NCI-H82 (cell line): Measurements from ENCODE around the gene RBPMS2.
A peak's percentile ranks its signal among the peaks of the same experiment; 100 is the strongest.
"Not testable (repeated sequence)": the region's sequence is repeated elsewhere in the genome, so short reads cannot be mapped to it uniquely, and the experiment has no call there.

Experiments
- DNase-seq: peaks from one replicate; lab custom pipeline; 2025; lab: John Stamatoyannopoulos, UW

The RBPMS2 gene

GRCh38 chr15:64775551-64776401 is at the start of gene RBPMS2:
TSS of gene RBPMS2 (minus strand) at chr15:64775589. CDS start at chr15:64775319, 270 bp downstream.
- peak; percentile 27 for DNase-seq

DNA sequence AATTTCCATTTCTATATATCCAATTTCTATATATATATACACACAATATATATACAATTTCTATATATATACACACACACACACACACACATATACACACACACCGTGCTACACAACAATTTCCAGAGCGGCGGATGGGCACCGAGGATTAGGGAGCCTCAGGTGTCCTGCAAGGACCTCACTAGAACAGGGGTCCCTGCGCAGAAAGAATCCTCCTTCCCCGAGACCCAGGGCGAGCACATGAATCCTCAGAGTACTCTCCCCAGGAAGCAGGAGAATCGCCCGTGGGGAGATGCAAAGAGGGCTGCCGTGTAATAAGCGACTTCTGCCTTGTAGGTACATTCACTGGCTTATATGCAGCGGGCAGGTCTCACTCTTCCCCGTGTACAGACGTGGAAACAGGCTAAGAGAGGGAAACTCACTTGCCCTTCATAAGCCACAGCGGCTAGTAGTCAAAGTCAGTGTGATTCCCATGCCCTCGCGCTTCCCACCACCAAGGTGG is 49.6 kb upstream of the RBPMS2 start:
- DNase-seq: peak; percentile 58

DNA sequence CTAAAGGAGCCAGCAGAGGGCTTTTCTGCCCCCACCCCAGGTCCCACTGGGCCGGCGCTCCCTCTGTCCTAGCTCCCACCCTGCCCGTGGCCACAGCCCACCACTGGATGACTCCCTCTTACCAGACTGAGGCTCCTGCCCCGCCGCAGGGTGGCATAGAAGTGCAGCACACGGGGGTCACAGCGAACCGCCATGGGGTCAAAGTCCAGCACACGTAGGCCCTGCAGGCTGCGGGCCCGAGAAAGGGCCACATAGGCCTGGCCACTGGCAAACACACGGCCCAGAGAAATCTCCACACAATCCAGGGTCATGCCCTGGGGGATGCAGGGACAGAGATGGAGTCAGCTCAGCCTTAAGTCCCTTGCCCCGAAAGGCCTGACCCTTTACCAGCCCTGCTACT is 41.1 kb upstream of the RBPMS2 start:
- no peak for DNase-seq

DNA sequence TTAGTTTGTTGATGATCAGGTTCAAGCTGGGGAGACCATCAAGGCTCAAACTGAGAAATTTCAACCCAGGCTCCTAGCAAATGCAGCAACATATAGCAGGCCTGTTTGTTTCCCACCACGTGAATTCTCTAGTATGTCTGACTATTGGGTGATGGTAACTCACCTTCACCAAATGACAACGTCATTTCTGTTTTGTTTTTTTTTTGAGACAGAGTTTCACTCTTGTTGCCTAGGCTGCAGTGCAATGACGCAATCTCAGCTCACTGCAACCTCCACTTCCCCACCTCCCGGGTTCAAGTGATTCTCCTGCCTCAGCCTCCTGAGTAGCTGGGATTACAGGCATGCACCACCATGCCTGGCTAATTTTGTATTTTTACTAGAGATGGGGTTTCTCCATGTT is 39.6 kb upstream of the RBPMS2 start:
- DNase-seq: not testable (repeated sequence)

- DNase-seq: not testable (repeated sequence)
Measured at GRCh38 chr15:64814283-64814682, 38.9 kb upstream of the RBPMS2 start.

GRCh38 chr15:64813075-64813474 is 37.7 kb upstream of the RBPMS2 start:
- peak; percentile 48 for DNase-seq

DNA sequence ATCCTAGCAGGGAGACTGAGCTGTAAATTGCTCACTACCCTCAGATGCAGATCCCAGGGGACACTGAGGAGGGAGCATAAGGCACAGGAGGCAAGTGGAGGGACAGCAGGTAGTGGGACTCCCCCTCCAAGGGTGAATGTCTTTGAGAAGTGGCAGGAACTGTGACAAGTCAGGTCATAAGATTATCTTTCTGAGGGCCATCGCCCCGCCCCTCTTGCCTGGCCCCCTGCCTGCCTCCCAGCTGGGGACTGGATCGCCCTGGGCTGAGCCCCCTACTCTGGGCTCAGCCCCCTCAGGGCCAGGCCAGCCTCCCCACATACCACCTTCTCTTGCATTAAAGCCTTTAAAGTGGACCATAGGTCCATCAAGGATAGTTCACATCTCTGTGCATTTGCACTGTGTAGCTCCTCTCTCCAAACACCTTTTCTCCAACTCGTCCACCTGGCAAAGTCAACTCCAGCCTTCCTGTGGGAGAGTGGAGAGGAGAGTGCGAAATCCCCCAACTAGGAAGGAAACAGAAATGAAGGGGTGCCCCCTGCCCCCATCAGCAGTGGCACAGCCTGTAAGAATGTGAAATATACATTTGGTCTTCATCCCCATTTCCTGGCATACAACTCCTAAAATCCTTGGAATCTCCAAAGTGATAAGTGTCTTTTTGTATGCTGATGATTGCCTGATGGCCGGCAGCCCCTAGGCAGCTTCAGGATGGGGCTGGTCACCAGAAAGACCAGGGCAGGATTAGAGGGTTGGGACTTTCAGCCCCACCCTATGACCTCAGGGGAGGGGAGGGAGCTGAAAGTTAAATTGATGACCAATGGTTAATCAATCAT is 35.3 kb upstream of the RBPMS2 start:
- peak; percentile 66 for DNase-seq

DNA sequence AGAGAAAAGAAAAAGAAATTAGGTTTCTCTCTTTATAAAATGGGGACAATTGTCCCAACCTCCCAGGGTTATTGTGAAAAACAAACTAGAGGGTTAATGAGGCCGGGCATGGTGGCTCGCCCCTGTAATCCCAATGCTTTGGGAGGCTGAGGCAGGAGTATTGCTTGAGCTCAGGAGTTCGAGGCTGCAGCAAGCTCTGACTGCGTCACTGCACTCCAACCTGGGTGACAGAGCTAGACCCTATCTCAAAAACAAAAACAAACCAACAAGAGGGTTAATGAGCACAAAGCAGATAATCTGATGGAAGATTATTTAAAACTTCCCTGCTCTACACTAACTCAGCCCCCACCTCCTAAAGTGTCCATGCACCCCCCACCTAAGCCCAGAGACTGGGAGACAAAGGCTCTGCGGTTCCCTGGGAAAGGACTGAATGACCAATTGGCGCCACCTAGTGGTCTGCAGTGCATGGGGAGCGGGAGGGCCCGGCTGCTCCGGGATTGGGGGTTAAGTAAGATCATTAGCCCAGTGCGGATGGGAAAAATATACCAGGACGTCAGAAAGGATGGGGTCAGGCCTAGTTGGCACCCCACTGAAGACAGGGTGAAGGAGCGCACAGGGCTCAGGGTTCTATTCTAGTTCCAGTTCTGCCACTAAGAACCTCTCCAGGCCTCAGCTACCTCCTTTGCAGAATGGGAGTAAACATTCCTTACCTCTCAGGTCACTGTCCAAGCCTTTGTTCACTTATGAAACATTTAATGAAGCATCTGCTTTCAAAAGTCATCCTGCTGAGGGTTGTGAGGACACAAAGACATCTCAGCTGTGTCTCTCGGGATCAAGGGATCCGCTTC is 34.5 kb upstream of the RBPMS2 start:
- peak; percentile 94 for DNase-seq

- DNase-seq: no peak
Measured at GRCh38 chr15:64808785-64809453, 33.5 kb upstream of the RBPMS2 start.

DNA sequence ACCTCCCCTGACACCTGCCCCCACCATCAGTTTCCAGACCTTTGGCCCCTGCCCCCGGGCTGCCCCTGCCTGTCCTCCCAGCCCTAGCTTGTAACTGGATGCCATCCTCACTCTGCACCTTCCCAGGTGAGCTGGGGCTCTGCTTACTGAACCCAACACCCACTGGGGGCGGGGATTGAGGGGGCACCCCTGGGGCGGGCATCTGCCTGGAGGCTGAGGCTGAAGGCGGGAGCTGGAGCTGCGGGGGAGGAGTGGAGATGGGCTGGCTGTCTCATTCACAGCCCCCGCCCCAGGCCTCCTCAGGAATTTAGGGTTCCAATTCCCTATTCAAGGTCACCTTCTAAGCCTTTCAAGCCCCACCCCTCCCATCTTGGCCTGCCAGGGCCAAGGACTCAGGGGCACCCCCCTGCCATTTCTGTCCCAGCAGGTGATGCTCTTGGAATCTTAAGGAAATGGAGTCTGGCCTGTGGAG is 32.4 kb upstream of the RBPMS2 start:
- no peak for DNase-seq

GRCh38 chr15:64807051-64807749 is 31.8 kb upstream of the RBPMS2 start:
- no peak for DNase-seq

DNA sequence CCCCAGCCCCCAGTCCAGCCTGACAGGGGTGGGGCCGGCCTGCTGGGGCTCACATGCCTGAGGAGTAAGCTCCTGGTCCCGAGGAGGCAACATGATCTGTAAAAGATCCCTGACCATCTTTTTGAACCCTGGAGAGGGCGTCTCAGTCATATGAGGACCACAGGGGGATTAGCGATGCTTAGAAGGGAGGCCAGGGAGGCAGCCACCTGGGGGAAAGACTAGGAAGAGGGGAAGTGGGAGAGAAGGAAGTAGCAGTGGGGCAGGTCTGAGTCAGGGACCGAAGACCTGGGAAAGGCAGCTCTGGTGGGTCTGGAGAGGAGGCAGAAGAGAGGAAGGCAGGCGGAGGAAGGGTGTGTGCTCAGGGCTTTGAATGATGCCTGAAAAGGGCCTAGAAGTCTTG is 31.1 kb upstream of the RBPMS2 start:
- DNase-seq: peak; percentile 38

DNA sequence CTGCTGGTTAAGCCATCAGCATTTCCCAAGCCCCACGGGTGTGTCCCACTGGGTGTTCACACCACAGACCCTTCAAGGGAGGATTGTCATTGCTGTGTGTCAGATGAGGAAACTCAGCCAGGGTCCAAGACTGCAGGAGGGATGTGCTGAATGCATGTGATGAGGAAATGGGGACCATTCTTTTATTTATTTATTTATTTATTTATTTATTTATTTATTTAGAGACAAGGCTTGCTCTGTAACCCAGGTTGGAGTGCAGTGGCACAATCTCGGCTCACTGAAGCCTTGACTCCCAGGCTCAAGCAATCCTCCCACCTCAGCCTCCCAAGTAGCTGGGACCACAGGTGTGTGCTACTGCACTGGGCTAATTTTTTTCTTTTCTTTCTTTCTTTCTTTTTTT is 29.2 kb upstream of the RBPMS2 start:
- DNase-seq: no peak

- DNase-seq: no peak
Measured at GRCh38 chr15:64803526-64803925, 28.1 kb upstream of the RBPMS2 start.

DNA sequence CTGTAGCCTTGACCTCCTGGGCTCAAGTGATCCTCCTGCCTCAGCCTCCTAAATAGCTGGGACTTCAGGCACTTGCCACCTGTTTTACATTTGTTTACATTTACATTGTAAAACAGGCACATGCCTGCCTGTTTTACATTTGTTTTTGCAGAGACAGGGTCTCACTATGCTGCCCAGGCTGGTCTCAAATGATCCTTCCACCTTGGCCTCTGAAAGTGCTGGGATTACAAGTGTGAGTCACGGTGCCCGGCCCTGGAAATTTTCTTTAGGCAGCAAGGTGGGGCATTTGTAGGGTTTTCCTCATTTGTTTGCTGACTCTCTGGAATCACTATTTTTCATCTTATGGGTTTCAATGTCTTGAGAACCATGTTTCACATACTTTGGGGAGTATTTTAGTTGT is 25.1 kb upstream of the RBPMS2 start:
- DNase-seq: no peak

DNA sequence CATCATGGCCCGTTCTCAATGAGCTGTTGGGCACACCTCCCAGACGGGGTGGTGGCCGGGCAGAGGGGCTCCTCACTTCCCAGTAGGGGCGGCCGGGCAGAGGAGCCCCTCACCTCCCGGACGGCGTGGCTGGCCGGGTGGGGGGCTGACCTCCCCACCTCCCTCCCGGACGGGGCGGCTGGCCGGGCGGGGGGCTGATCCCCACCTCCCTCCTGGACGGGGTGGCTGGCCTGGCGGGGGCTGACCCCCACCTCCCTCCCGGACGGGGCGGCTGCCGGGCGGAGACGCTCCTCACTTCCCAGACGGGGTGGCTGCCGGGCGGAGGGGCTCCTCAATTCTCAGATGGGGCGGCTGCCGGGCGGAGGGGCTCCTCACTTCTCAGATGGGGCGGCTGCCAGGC is 23.5 kb upstream of the RBPMS2 start:
- DNase-seq: not testable (repeated sequence)

DNA sequence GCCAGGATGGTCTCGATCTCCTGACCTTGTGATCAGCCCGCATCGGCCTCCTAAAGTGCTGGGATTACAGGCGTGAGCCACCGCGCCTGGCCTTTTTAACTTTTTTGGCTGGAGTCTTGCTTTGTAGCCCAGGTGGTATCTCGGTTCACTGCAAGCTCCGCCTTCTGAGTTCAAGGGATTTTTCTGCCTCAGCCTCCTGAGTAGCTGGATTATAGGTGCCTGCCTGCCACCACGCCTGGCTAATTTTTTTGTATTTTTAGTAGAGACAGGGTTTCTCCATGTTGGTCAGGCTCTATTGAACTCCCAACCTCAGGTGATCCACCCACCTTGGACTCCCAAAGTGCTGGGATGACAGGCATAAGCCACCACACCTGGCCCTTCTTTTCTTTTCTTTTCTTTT is 20.5 kb upstream of the RBPMS2 start:
- not testable (repeated sequence) for DNase-seq

GRCh38 chr15:64795299-64795698 is 19.9 kb upstream of the RBPMS2 start:
- not testable (repeated sequence) for DNase-seq

- no peak for DNase-seq
Measured at GRCh38 chr15:64792282-64792681, 16.9 kb upstream of the RBPMS2 start.

DNA sequence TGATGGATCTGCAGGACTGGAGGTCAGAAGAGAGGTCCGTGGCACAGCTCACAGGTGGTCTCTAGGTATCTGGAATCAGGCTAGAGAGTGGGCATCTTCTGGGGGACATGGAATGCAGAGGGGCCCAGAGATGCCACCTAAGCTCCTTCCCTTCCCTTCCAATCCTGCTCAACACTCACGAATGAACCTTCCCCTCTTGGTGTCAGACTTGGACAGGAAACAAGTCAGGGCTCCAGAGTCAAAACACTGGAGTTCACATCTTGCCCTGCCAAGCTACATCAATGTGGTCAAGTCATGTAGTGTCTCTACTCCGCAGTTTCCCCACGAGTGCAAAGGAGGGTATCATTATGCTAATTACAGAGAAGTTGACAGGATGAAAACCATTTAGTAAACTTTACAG is 16.0 kb upstream of the RBPMS2 start:
- DNase-seq: no peak

- DNase-seq: no peak
Measured at GRCh38 chr15:64783796-64784195, 8.4 kb upstream of the RBPMS2 start.
